ENCODE data around the gene ENKUR.

ENKUR gene, protein sequence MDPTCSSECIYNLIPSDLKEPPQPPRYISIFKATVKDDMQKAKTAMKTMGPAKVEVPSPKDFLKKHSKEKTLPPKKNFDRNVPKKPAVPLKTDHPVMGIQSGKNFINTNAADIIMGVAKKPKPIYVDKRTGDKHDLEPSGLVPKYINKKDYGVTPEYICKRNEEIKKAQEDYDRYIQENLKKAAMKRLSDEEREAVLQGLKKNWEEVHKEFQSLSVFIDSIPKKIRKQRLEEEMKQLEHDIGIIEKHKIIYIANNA

DNA sequence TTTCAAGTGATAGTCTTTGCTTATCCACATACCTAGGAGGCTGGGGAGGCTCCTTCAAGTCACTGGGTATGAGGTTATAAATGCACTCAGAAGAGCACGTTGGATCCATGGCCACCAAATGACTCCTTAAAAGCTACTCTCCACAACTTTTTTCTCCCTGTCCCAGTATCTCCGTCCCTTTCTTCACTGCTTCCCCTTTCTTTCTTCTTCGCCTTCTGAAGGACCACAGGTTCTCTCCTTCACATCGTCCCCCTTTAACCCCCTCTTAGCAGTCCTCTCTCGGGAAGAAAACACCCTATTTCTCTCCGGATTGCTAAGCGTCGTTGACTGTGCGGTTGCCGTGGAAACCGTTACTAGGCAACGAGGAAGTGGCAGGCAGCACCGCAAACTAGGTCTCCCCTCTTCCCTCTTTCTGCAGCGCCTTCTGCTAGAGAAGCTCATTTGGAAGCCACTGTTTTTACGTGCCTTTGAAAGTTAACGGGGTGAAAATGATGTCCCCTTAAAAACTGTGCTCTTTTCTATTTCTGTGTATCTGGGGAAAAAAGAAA, at the start of gene ENKUR:
Gene ENKUR, minus strand, starts transcription at position 331 of the 548 bp plus-strand sequence. Its CDS starts 222 bp downstream, at position 109.
- in situ Hi-C loops (cut with MboI; ENCODE audit: low sequenced_read_pairs): no loop called here

DNA sequence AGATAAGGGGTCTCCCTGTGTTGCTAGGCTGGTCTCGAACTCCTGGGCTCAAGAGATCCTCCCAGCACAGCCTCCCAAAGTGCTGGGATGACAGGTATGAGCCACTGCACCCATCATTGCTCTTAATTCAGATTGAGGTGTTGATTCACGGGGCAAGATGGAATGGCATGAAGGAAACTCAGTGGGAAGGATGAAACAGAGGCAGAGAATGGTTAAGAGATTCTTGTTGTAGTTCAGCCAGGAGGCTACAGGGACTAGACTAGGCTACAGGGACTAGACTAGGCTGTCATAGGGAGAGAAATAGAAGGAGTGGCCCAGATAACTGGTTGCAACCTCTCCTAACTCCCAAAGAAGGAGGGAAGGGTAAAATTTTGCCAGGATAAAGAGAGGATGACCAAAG, 48.4 kb upstream of the ENKUR start:
- in situ Hi-C loops (cut with MboI; ENCODE audit: low sequenced_read_pairs): no loop called here

DNA sequence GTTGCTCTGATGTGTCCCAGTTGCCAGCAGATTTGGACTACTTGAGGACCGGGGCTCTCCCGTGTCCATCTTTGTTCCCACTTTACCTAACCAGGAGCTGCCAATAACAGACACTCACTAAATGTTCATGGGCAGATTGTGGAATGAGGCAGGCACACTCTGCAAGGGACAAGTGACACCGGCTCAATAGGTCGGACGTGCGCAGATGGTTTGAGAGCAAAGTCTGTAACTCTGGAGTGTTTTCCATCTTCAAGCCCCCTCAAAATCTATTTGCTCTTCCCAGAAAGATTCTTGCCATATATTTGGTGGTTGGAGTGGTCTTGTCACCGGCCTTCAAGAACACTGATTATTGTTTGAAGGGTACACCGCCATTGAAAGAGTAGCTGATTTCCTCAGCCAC, 47.7 kb upstream of the ENKUR start:
- in situ Hi-C loops (cut with MboI; ENCODE audit: low sequenced_read_pairs): no loop called here

DNA sequence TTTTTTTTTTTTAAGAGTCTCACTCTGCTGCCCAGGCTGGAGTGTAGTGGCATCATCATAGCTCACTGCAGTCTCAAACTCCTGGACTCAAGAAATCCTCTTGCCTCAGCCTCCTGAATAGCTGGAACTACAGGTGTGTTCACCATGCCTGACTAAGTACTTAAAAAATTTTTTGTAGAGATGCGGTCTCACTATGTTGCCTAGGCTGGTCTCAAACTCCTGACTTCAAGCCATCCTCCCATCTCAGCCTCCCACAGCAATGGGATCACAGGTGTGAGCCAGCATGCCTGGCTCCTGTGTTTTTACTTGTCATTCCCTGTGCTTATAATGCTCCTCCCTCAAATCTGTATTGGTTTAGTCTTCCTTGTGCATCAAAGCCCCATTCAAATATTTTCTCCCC, 47.2 kb upstream of the ENKUR start:
- in situ Hi-C loops (cut with MboI; ENCODE audit: low sequenced_read_pairs): no loop called here

DNA sequence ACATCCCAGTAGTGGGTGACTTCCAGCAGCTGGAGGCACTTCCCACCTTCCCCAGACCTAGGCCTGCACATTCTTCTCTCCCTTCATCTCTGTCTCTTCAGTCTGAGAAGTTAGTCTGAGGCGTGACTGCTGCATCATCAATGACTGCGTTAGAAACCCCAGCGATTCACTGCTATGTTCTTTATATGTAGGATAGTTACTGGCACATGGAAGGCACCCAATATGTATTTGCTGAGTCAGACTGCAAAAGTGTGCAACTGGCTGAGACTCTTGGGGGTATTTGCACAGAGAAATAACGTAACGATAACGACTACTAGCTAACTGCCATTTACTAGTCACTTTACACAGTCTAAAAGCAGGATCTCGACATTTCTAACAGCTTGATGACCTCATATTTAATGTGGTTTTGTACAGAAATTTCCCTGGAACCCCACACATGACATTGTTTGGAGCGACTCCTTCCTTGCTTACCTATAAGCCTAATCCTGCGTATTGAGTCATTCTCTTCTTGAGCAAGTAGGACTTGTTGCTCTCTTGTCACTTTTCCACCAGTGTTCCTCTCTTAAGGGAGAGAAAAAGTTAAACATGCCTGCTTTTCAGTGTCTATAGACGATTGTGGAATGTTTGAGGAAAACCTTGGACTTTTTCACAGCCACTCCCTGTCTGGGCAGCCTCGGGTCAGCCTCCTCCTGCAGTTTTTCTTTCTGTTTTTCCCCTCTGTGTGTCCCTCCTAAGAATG, 45.9 kb upstream of the ENKUR start:
- in situ Hi-C loops (cut with MboI; ENCODE audit: low sequenced_read_pairs): no loop called here

DNA sequence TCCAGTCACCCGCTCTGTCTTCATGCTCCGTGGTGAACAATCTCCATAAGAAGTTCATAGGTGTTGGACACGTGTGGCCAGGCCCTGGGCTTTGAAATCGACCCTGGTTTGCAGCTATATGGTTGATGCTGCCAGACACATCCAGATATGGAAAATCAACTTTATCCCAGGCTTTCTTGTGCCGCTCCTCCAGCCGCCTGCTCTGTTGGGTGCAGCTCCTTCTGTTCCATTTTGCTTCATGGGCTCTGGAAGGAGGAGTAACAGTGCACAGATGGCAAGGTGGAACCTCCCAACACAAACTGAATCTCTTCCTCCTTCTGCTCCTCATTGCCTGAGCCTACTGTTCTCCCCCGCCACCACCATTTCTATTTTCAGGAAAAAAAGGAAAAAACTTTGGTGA, 45.2 kb upstream of the ENKUR start:
- in situ Hi-C loops (cut with MboI; ENCODE audit: low sequenced_read_pairs): no loop called here

DNA sequence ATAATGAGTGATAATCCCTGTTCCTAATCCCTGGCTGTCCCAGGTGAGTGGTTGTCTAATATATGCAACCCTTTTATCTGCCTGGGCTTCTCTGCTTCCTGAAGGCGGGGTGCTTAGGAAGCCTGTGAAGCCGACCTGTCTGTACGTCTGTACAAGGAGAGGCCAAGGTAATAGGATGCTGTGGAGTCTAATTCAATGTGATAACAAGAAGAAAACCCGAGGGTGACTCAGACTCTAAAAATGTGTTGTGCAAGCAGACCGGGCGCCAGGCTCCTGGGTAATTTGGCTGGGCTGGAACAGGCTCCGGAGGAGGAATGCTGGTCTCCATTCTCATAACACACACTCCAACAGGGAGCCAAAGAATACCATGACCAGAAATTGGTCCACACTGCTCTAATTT, 44.0 kb upstream of the ENKUR start:
- in situ Hi-C loops (cut with MboI; ENCODE audit: low sequenced_read_pairs): no loop called here

DNA sequence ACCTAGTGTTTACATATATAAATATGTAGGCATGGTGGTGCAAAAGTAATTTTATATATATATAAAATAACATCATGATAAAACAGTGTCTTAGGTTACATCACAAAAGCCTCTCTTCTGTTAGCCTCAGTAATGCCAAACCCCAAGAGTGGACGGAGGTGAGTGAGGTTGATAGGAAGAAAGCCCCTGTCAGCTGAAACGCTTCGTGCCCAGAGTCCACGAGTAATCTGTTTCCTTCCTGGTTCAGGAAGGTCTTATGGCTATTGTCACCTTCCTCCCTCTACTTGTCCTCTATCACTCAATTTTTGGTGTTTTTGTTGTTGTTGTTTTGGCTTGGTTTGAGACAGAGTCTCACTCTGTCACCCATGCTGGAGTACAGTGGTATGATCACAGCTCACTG, 41.9 kb upstream of the ENKUR start:
- in situ Hi-C loops (cut with MboI; ENCODE audit: low sequenced_read_pairs): no loop called here

DNA sequence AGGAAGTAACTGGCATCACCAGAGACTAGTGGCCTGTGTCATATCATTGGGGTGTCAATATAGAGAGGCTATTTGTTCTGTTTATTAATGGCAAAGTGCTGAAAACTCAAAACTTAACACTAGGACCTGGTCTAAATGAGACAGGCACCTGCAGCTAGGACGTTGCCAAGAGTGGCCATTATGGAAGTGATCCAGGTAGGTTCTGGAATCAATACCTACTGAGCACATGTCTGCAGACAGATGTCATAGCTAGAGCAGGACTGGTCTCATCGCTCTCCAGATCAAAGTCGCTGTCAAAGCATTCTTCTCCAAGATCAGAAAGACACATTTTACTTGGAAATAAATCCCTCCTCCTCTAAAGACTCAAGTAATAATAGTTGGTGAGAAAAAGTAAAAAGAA, 40.8 kb upstream of the ENKUR start:
- in situ Hi-C loops (cut with MboI; ENCODE audit: low sequenced_read_pairs): no loop called here

DNA sequence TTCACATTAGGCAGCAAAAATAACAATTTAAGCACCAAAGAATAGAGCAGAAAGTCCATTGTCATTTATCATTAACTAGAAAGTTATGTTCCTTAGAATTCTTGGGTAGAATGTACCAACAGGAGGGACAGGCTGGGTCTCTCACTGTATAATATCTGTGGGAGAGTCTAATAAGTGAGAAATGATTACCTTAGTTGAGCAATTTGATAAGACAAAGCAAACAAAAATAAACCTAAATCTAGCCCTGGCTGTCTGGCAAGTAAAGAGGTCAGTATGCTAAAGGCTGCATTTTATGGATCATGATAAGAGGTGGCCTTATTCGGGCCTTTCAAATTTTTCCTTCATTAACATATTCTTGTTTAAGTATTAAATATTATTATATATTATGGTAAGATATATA, 36.1 kb upstream of the ENKUR start:
- in situ Hi-C loops (cut with MboI; ENCODE audit: low sequenced_read_pairs): no loop called here

DNA sequence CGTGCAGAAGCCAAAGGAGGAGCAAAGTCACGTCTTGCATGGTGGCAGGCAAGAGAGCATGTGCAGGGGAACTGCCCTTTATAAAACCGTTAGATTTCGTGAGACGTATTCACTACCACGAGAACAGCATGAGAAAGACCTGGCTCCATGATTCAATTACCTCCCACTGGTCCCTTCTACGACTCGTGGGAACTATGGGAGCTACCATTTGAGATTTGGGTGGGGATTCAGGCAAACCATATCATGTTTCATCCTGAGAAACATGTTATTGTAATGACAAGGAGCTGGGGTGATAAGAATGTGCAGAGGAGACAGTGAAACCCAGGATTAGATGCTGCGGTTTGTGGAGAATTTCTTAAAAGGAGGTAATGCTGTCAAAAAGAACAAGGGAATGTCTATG, 34.4 kb upstream of the ENKUR start:
- in situ Hi-C loops (cut with MboI; ENCODE audit: low sequenced_read_pairs): no loop called here

DNA sequence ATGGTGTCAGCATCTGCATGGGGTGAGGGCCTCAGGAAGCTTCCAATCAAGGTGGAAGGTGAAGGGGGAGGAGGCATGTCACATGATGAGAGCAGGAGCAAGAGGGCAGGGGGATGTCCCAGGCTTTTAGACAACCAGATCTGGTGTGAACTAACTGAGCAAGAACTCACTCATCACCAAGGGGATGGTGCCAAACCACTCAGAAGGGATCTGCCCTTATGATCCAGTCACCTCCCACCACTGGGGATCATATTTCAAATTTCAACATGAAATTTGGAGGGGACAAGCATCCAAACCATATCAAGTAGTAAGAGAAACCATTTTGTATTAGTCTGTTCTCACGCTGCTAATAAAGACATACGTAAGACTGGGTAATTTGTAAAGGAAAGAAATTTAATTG, 34.0 kb upstream of the ENKUR start:
- in situ Hi-C loops (cut with MboI; ENCODE audit: low sequenced_read_pairs): no loop called here

DNA sequence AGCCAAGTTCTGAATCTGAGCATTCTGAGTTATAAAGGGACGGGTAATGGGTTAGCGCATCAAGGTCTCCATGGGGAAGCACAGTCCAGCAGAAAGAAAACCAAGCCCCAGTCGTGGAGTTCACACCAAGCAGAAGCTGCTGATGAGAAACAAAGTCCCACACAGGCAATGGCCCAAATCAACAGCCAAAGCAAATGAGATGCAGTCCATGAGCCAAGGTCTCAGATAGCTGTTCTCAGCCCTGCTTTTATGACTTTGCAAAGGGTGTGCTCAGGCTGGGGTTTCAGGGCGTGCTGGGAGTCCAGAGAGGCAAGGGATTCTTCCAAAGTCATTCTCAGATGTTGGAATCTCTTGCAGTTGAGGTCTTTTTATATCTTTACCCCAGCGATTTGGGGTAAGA, 32.5 kb upstream of the ENKUR start:
- in situ Hi-C loops (cut with MboI; ENCODE audit: low sequenced_read_pairs): no loop called here

DNA sequence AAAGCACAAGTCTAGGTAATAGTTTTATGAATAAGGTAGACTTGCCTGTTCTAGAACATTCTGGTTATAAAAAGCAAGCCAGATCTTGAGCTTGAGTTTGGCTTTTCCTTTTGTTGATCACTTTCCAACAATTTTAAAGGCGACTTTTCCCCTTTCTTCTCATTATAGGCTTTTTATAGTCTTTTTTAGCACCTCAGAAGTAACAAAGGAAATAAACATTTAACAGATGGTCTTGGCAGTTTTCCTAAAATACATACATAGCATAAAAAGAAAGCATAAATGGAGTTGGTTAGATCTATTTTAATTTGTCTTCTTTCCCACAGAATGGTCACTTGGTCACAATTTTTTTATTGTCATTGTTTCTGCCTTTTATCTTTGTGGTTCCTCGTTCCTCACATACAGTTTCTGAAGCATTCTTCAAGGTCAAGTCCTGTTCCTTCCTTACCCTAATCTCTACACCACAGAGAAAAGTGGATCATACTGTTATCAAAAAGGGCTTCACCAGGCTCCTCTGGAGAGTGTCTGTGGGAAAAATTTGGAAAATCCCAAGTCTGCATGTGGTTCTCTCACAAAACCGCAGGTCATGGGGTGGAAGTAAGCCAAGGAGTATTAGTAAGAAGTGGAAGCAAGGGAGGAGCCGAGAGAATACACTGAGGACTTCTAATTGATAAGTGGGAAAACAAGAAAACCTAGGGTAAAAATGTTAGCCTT, 31.8 kb upstream of the ENKUR start:
- in situ Hi-C loops (cut with MboI; ENCODE audit: low sequenced_read_pairs): no loop called here

DNA sequence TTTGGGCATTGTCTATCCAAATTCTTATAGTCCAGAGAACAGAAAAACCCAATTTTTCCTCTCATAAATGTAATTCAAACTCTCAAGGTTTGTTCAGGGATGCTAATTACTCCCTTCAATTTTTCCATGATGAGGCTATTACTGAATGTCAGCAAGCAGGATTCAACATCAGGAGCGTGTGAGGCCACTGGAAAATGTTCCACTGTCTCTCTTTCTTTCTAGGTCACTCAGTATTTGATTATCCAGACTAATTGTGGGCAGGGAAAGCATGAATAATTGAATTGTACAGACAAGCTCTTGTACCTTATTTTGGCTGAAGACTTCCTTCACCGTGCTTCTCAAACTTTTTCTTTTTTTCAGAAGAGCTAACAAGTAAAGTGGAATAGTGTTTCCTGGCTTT, 31.1 kb upstream of the ENKUR start:
- in situ Hi-C loops (cut with MboI; ENCODE audit: low sequenced_read_pairs): no loop called here

DNA sequence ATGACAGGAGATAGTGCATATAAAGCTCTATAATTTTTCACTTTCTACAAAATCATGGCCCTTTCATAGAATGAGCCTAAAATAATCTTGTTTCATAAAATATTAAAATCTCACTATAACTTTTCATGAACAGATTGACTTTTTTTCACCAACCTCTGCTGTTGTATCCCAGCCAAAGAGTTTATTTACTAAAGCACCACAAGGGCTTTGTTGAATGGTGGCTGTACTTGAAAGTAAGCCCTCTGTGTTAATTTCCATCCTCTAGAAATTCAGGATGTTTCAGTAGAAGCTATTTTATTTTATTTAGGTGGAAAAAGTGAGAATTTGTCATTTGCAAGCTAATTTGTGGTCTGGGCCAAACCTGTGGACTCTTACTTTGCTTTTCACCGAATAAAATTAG, 30.7 kb upstream of the ENKUR start:
- in situ Hi-C loops (cut with MboI; ENCODE audit: low sequenced_read_pairs): no loop called here

DNA sequence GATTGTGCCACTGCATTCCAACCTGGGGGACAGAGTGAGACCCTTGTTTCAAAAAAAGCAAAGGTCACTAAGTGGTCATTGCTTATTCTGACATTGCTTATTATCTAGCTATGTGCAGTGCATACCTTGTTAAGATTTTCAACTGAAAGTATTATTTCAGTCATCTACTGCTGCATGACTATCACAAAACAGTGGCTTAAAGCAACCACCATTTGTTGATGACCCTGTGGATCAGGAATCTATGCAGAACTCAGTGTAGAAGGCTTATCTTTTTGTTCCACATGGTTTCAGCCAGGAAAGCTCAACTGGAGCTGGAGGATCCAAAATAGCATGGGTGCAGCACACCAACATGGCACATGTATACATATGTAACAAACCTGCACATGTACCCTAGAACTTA, 23.6 kb upstream of the ENKUR start:
- in situ Hi-C loops (cut with MboI; ENCODE audit: low sequenced_read_pairs): no loop called here

DNA sequence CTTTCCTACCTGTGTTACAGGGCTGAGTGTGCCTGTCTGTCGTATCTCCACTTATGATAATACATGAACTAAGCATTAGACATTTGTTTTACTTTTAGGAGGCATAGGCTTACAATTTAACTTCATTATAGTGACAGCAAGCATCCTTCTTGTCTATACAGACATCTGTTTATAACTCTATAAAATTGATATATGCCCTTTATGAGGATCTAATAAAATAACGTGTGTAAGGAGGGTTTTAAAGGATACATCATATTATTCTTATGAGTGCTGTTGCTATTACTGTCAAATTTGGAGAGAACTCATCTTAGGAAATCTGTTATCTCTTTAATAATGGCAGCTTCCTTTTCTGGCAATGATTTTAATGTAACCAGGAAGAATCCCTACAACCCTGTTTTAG, 22.4 kb upstream of the ENKUR start:
- in situ Hi-C loops (cut with MboI; ENCODE audit: low sequenced_read_pairs): no loop called here

DNA sequence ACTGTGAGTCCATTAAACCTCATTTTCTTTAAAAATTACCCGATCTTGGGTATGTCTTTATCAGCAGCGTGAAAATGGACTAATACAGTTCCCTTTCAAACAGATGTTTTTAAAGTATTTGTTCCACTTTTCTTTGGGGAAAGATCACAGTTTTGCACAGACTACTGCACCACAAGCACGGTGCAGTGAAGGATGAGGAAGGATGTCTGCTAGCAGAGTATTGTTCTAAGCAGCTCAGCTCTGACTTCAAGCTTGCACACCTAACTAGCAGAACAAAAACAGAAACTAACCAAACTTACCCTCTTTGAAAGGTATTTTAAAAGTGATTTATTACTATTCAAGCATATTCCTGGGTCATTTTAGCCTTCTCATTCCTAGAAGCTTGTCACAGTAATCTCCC, 20.4 kb upstream of the ENKUR start:
- in situ Hi-C loops (cut with MboI; ENCODE audit: low sequenced_read_pairs): no loop called here

DNA sequence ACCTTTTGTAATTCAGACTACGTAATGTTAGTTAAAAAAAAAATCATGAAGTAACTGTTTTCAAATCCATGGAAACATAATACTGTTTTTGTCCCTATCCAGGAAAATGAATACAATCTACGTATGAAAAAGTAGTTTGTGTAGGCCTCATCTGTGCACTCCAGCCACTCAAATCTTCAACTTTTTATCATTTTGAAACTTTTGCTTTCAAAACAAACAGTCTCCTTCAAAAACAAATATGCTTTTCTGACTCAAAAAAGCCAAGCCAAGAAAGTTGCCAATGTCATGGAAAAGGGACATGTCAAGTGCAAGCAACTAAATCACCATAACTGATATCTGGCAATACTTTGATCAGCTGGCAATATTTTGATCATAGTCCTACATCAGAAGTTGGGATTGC, 13.6 kb upstream of the ENKUR start:
- in situ Hi-C loops (cut with MboI; ENCODE audit: low sequenced_read_pairs): no loop called here

DNA sequence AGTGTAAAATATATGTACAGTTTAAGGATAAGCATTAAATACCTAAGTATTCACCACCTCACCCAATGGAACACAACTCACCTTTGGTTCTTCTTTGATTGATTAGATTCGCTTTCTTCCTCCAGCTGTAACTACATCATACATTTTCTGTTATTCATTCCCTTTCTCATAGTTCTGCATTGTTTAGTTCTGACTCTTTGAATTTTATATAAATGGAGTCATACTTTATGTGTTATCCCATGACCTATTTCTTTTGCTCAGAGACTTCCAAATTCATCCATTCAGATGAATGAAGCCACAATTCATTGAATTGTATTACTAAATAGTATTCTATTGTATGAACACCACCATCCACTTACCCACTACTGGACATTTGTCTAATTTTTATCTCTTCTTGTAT, 12.8 kb upstream of the ENKUR start:
- in situ Hi-C loops (cut with MboI; ENCODE audit: low sequenced_read_pairs): no loop called here

DNA sequence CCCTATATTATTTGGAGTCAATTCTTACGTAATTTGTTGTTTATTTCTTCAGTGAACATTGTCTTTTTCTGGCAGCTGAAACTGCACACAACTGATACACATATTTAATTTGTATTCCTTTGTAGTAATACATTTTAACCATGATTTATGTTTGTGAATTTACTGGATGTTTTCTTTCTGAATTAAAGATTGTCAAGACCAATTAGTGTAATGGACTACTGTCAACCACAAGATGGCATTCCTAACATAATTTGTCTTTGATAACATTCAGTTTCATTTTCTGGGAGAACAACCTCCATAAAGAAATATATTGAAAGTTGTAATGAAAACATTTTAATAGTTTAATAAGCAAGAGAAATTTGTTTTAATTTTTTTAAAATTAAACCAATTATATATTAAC, 10.5 kb upstream of the ENKUR start:
- in situ Hi-C loops (cut with MboI; ENCODE audit: low sequenced_read_pairs): no loop called here
